Fibroblast of peridontal ligament (primary cell): ENCODE data around the gene VPS13D.

ENCODE experiments used
- DNase-seq: peaks from one replicate; pipeline ENCODE4 v3.0.0-alpha.2; 2010; ENCODE audit errors: extremely low read depth

VPS13D gene

GRCh38 chr1:12335815-12336214 lies 106.0 kb downstream of the VPS13D start:
- DNase-seq: no peak

GRCh38 chr1:12336413-12336812 lies 106.6 kb downstream of the VPS13D start:
- peak; percentile 58 for DNase-seq

DNA sequence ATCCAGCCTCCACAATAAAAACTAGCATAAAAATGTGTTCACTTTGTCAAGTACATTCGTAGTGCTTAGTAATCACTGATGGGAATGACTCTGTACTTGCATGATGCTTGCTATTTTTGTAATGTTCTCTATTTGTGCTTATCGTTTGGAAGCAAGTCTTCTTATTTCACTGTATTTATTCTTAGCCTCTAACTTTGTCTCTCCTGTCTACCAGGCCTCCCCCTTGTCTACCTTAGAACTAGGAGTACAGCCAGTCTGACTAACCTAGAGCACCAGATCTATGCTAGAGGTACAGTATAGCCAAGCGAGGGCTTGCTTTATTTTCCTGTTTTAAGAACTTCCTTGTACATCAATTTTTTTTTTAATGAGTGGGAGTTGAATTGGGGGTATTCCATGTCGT lies 108.2 kb downstream of the VPS13D start:
- no peak for DNase-seq

DNA sequence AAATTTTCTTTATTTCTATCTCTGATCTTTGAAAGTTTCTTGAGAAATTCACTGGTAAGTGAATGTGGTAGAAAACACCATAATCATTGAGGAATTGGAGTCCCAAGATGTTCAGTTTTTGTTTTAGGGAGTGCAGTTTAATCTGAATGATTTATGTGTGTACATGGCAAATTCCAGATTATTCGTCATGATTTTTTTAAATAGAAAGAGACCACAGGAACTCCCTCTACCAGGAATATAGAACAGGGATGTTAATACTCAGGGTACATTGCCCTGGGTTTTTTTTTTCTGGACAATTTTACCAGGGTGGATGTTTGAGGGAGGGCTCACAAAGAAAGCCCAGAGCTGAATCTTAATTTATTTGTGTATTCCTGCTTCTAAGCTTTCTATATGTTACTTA lies 109.0 kb downstream of the VPS13D start:
- no peak for DNase-seq

- peak; percentile 15 for DNase-seq
Measured at GRCh38 chr1:12339396-12339795, 109.6 kb downstream of the VPS13D start.

GRCh38 chr1:12339811-12340543 lies 110.1 kb downstream of the VPS13D start:
- no peak for DNase-seq

- no peak for DNase-seq
Measured at GRCh38 chr1:12340544-12340930, 110.7 kb downstream of the VPS13D start.

GRCh38 chr1:12341667-12342066 lies 111.8 kb downstream of the VPS13D start:
- DNase-seq: no peak

DNA sequence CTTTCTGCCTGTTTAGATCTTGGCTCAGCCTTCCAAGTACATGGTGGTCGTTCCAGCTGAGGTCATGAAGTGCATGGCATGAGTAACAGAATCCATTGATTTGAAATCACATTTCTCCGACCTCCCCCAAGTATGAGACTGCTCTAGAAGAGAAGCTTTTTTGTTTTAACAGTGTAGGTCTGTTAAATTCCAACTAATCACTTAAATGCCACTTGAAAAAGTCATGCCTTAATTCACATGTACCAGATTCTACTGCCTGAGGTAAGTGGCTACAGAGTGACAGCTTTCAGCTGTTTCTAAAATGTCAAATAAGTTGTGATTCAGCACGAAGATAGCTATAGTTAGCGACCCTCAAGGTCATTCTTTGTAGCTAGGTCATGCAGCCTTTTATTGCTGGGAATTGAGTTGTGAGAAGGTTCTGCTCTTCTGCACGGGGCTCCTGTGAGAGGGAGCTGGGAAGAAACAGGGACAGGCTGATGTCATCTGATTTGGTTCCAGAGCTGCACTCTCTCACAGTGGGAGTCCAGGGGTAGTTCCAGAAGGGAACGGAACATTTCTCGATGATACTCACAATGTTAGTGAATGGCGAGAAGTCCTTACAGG lies 112.7 kb downstream of the VPS13D start:
- DNase-seq: no peak

GRCh38 chr1:12343823-12344487 lies 114.1 kb downstream of the VPS13D start:
- DNase-seq: peak; percentile 10

DNA sequence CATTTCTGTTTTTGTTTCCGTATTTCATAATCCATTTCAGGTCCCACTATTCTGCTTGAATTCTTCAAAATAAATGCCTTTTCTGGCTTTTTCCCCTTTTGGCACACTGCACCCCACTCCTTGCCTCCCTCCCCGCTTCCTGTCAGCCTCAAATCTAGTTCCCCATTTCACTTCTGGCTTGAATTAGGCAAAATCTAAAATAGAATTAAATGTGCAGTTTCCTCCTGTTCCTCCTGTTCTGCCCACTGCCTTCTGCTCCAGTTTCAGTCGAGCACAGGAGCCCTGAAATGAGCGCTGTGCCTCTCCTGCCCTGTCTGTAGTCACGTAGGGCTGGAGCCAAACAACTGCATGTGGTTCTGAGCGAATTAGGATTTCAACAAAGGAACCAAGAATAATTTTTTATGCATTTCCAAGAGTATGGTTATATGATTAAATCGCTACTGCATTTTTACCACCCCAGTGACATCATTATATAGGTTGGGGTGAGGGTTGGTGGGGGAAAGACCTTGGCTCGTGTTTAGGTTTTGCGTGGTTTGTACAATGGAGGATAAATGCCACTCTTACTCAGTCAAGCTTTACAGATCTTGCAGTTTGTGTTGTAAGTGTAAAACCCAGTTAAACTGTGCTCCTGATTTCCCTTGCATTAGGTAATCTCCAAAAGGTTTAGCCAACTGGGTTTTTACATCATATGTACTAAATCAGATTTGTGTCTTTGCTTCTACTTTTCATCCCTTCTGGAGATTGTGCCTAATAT lies 114.9 kb downstream of the VPS13D start:
- DNase-seq: peak; percentile 25

GRCh38 chr1:12345350-12346217 lies 115.8 kb downstream of the VPS13D start:
- DNase-seq: no peak

GRCh38 chr1:12346483-12347151 lies 116.8 kb downstream of the VPS13D start:
- no peak for DNase-seq

GRCh38 chr1:12348113-12348512 lies 118.3 kb downstream of the VPS13D start:
- DNase-seq: no peak

DNA sequence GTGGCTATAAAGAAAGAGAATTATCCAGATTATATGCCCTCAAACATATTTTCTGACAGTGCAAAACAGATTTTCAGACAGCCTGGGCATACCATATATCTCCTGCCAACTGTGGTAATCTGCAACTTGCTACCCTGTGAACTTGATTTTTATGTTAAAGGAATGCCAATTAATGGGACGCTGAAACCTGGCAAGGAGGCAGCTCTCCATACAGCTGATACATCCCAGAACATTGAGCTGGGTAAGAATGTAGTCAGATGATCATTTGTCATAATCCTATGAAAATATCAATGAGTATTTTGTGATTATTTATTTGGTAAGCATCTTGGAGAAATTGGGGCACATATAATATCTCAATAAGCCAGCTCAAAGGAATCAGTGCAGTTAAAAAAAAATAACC lies 124.2 kb downstream of the VPS13D start:
- DNase-seq: no peak

- peak; percentile 65 for DNase-seq
Measured at GRCh38 chr1:12356004-12356890, 126.4 kb downstream of the VPS13D start.

DNA sequence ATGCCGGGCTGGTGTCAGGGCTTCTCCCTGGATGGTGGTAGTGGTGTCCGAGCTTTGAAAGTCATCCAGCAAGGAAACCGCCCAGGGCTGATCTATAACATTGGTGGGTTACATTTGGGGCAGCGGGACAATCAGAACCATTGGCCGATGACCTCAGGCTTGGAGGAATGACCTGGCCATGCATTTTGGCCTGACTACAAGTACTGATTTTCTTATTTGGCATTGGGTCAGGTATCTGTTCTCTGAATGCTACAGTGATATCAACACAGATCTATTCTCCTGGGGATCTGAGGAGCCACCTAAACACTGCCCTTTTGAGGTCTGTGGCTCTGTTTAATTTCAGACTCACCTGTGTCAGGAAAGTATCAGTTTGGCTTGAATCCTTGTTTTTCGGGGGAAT lies 128.7 kb downstream of the VPS13D start:
- DNase-seq: no peak

DNA sequence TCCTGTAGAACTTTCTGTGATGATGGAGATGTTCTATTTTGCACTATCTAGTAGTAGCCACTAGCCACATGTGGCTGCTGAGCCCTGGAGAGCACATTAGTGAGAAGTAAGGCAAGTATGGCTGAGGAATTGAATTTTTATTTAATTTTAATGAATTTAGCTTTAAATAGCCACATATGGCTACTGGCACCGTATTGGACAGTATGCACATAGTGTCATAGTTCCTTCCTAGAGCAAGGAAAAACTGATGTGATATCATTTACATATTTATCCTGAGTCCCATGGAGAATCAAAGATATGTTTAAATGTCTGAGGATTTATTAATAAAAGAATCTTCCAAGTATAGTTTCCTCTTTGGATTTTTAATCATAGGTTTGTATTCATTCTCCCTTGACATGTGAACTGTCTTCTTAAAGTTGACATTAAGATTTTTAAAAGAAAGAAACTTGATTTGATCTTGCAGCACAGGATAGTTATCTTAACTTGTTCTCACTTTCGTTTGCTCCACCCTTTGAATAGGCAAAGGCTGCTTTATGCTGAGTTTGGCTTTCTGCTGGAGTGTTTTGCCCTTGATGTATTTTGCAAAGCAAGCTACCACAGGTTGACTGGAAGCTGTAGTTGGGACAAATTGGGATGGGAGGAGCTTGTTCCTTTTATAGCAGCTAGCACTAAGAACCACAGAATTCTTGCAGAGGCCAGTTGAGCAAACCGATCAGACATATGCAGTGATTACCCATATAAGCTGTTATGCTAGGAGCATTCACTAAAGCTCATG lies 129.7 kb downstream of the VPS13D start:
- DNase-seq: peak; percentile 36

DNA sequence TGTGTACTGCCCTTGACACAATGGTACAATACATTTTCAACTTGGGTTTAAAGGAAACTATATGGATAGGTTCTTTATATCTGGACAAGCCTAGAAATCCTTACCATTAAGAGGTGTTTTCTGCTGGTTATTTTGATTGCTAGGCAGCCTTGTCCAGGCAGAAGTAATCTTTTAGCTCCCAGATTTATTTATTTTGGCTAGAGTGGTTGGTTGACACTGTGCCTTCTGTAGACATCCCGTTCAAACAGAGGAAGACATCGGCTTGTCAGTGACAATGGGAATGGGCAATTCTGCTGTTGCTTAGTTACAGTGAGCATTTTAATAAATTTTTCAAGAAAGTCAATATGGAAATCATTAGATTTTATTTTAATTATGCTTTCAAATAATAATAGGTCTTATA lies 138.8 kb downstream of the VPS13D start:
- DNase-seq: no peak
